Thyroid gland (tissue), 4 donors: ENCODE measurements around the gene SWSAP1. TPM values are rescaled to one million over a fixed set of nuclear protein-coding genes. Genes with fewer than 3 reads are reported as not detected.

Experiments used
- DNase-seq, 2 donors: peaks; one replicate each; pipeline ENCODE4 v3.0.0-alpha.2; 2019
- H3K27ac ChIP-seq, 3 donors: fragments of 200-600 bp; sonication (generic); 1 replicate in 2 of 3; 2 replicates in 1 of 3; pipeline ENCODE4 v1.5.1; 2016 to 2019; ENCODE audit warnings: mild to moderate bottlenecking in 1 of 3, moderate library complexity in 1 of 3
- H3K27me3 ChIP-seq: fragments of 200-600 bp; sonication (generic); one replicate; pipeline ENCODE4 v1.5.1; 2019
- H3K36me3 ChIP-seq, 2 donors: fragments of 200-600 bp; sonication (generic); one replicate each; pipeline ENCODE4 v1.5.1; 2016 to 2019
- H3K4me1 ChIP-seq, 2 donors: fragments of 200-600 bp; sonication (generic); one replicate each; pipeline ENCODE4 v1.5.1; 2017 to 2019
- H3K4me3 ChIP-seq, 3 donors: fragments of 200-600 bp; sonication (generic); replicated peaks in 1 of 3; 1 replicate in 2 of 3; 2 replicates in 1 of 3; pipeline ENCODE4 v1.5.1; 2016; ENCODE audit warnings: mild to moderate bottlenecking in 1 of 3
- H3K9me3 ChIP-seq: fragments of 200-600 bp; sonication (generic); one replicate; pipeline ENCODE4 v1.5.1; 2017
- POLR2A ChIP-seq, 2 donors: fragments of 450-650 bp; IDR thresholded peaks; one replicate each; pipeline ENCODE4 v1.6.1; 2017; ENCODE audit warnings: antibody characterized with exemption in 2 of 2, mild to moderate bottlenecking in 2 of 2, moderate library complexity in 1 of 2
- WGBS, 2 donors: methylation state at CpG; one replicate each; pipeline ENCODE4 v1.1.5; 2017; 5-methylcytosine and 5-hydroxymethylcytosine counted together
- intact Hi-C: fragments of 100-400 bp; cut with DNase I; formaldehyde crosslinking; loops from one replicate; pipeline ENCODE4 v1.15.1; 2023
- total RNA-seq, 4 donors: library from RNA; depleted of rRNA; stranded (reverse); fragments of >200 nt; gene quantifications; one replicate each; pipeline ENCODE4 v1.2.3, GENCODE V29; 2016
- TF ChIP-seq, protein P1 (sequence below), 6 experiments: fragments of 200-600 bp in 3 of 6; fragments of 450-650 bp in 3 of 6; sonication (generic) in 3 of 6; IDR thresholded peaks; one replicate each; pipeline ENCODE4 v1.5.1; 2016 to 2019; ENCODE audit warnings: antibody characterized with exemption in 6 of 6, mild to moderate bottlenecking in 2 of 6, inconsistent platforms in 1 of 6, moderate library complexity in 1 of 6

SWSAP1 gene
- total RNA-seq, 4 donors from 2014 or later = 2.3 to 4.3 (median 3.4) TPM

GRCh38 chr19:11390359-11390758, 15.9 kb downstream of the SWSAP1 start:
- no peaks in the 10 kb centered on the region for H3K27me3 ChIP-seq
- intact Hi-C loops = no loop called here
- 93 to 96% methylated on average over 2 of the region's 2 CpGs for WGBS, 2 donors
- DNase-seq = no peak
- no peaks in the 10 kb centered on the region for H3K9me3 ChIP-seq
- no peaks in the 10 kb centered on the region for H3K4me1 ChIP-seq
- no peak overlapping the region for H3K27ac ChIP-seq
- no peak overlapping the region for H3K4me3 ChIP-seq
- no peak for TF ChIP-seq POLR2A (IDR thresholded peaks at IDR 0.05)
- TF ChIP-seq, protein P1, sequence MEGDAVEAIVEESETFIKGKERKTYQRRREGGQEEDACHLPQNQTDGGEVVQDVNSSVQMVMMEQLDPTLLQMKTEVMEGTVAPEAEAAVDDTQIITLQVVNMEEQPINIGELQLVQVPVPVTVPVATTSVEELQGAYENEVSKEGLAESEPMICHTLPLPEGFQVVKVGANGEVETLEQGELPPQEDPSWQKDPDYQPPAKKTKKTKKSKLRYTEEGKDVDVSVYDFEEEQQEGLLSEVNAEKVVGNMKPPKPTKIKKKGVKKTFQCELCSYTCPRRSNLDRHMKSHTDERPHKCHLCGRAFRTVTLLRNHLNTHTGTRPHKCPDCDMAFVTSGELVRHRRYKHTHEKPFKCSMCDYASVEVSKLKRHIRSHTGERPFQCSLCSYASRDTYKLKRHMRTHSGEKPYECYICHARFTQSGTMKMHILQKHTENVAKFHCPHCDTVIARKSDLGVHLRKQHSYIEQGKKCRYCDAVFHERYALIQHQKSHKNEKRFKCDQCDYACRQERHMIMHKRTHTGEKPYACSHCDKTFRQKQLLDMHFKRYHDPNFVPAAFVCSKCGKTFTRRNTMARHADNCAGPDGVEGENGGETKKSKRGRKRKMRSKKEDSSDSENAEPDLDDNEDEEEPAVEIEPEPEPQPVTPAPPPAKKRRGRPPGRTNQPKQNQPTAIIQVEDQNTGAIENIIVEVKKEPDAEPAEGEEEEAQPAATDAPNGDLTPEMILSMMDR (IDR thresholded peaks at IDR 0.05) = no peak
- peaks cover 5 to 6% of the 10 kb centered on the region in 2 donors for H3K36me3 ChIP-seq

- H3K9me3 ChIP-seq = no peaks in the 10 kb centered on the region
- H3K4me3 ChIP-seq = no peak overlapping the region
- no peaks in the 10 kb centered on the region for H3K27me3 ChIP-seq
- intact Hi-C loops = no loop called here
- 84 to 85% methylated on average over 4 of the region's 4 CpGs for WGBS, 2 donors
- no peaks in the 10 kb centered on the region for H3K4me1 ChIP-seq
- H3K36me3 ChIP-seq = peaks cover 5 to 6% of the 10 kb centered on the region in 2 donors
- no peak for DNase-seq
- H3K27ac ChIP-seq = no peak overlapping the region
- TF ChIP-seq POLR2A (IDR thresholded peaks at IDR 0.05) = no peak
- TF ChIP-seq, protein P1 (IDR thresholded peaks at IDR 0.05) = no peak
Observed at GRCh38 chr19:11390933-11391680, 16.6 kb downstream of the SWSAP1 start.

DNA sequence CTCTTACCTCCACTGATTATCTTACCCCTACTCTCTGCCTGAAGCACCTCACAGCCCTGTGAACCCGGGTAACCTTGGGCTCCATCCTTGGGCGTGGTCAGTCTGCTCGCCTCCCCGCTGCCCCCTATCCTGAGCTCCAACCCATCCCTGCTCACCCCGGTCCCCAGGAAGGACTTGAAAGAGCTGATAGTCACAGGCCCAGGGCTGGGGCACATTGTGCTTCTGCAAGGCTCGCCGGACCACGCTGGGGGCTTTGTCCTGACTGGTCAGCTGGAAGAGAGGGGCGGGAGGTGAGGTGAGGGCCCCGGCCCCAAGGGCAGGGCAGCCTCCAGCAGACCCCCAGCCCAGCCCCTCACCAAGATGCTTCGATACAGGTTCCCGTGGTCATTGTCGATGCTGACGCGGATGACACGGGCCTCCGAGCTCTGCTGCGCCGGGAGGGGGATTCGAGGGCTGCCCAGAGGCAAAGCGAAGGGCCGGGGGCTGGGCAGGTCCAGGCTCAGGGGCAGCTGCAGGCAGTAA, 22.7 kb downstream of the SWSAP1 start:
- WGBS, 2 donors = 89 to 92% methylated on average over 6 to 22 of the region's 22 CpGs
- no peak overlapping the region for H3K27ac ChIP-seq
- H3K4me3 ChIP-seq = no peak overlapping the region
- no peaks in the 10 kb centered on the region for H3K27me3 ChIP-seq
- H3K36me3 ChIP-seq = peaks cover 36 to 37% of the 10 kb centered on the region in 2 donors
- TF ChIP-seq POLR2A (IDR thresholded peaks at IDR 0.05) = no peak
- TF ChIP-seq, protein P1 (IDR thresholded peaks at IDR 0.05) = no peak
- no peaks in the 10 kb centered on the region for H3K9me3 ChIP-seq
- intact Hi-C loops = no loop called here
- no peak for DNase-seq
- no peaks in the 10 kb centered on the region for H3K4me1 ChIP-seq

DNA sequence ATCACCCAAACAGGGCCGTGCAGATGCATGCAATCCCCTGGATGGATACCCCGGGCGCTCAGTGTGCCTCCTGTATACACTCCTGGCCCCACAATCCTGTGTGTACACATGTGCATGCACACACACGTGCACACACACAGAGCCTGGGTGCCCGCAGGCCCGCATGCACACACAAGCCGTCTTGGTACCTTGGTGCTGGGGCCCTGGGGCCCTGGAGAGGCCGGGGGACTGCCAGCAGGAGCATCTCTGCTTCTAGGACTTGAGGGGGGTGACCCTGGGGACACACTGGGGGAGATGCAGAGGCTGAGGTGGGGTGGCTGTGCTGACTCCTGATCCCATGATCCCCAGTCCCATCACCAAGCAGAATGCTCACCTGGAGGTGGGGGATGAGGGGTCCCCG, 25.2 kb downstream of the SWSAP1 start:
- no peak for DNase-seq
- 96% methylated on average over 5 to 7 of the region's 9 CpGs for WGBS, 2 donors
- no peaks in the 10 kb centered on the region for H3K4me1 ChIP-seq
- no peak overlapping the region for H3K27ac ChIP-seq
- H3K27me3 ChIP-seq = no peaks in the 10 kb centered on the region
- TF ChIP-seq POLR2A (IDR thresholded peaks at IDR 0.05) = no peak
- TF ChIP-seq, protein P1 (IDR thresholded peaks at IDR 0.05) = no peak
- intact Hi-C loops = no loop called here
- H3K4me3 ChIP-seq = no peak overlapping the region
- no peaks in the 10 kb centered on the region for H3K9me3 ChIP-seq
- peaks cover 47 to 49% of the 10 kb centered on the region in 2 donors for H3K36me3 ChIP-seq

DNA sequence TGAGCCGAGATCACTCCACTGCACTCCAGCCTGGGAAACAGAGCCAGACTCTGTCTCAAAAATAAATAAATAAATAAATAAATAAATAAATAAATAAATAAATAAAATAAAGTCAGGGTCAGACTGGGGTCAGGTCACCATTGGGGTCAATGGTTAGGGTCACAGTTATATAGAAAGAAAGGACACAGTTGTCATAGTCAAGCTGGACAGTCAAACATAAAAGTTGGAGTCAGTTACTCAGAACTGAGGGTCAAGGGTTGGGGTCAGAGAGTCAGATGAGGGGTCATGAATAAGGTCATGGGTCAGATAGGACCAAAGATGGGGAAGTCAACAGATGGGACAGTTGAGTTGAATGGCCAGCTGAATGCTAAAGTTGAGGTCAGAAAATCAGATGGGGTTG, 26.3 kb downstream of the SWSAP1 start:
- no peak for DNase-seq
- 90 to 97% methylated on average over 1 of the region's 1 CpG for WGBS, 2 donors
- no peaks in the 10 kb centered on the region for H3K27me3 ChIP-seq
- no peaks in the 10 kb centered on the region for H3K4me1 ChIP-seq
- H3K4me3 ChIP-seq = no peak overlapping the region
- no peaks in the 10 kb centered on the region for H3K9me3 ChIP-seq
- intact Hi-C loops = no loop called here
- peaks cover 47 to 51% of the 10 kb centered on the region in 2 donors for H3K36me3 ChIP-seq
- no peak overlapping the region for H3K27ac ChIP-seq
- TF ChIP-seq, protein P1 (IDR thresholded peaks at IDR 0.05) = no peak
- no peak for TF ChIP-seq POLR2A (IDR thresholded peaks at IDR 0.05)
